ENCODE data around the gene RNF123.

RNF123 gene

GRCh38 chr3:49667701-49668413 lies 21.5 kb upstream of the RNF123 start:
- H3K4me3 ChIP-seq (replicated peaks; ENCODE audit: insufficient read depth, low read length): no peak overlapping the region
- H3K27ac ChIP-seq (replicated peaks): no peak overlapping the region
- DNase-seq (ENCODE audit: low read depth in 1 of 2, low spot score in 1 of 2): no peak
- no peaks in the 10 kb centered on the region for H3K27me3 ChIP-seq (ENCODE audit: insufficient read depth, poor library complexity, severe bottlenecking)
- TF ChIP-seq CTCF (IDR thresholded peaks at IDR 0.05; ENCODE audit: insufficient read depth, low read length): no peak
- TF ChIP-seq SPI1 (IDR thresholded peaks at IDR 0.05; ENCODE audit: borderline replicate concordance, low read depth): no peak
- TF ChIP-seq REST (IDR thresholded peaks at IDR 0.05; ENCODE audit: insufficient replicate concordance, low read depth): no peak
- TF ChIP-seq GABPA (IDR thresholded peaks at IDR 0.05; ENCODE audit: low read depth): no peak
- TF ChIP-seq POLR2AphosphoS5 (IDR thresholded peaks at IDR 0.05; ENCODE audit: low read depth): no peak

GRCh38 chr3:49668414-49668797 lies 21.0 kb upstream of the RNF123 start:
- H3K27me3 ChIP-seq (ENCODE audit: insufficient read depth, poor library complexity, severe bottlenecking): no peaks in the 10 kb centered on the region
- H3K4me3 ChIP-seq (replicated peaks; ENCODE audit: insufficient read depth, low read length): no peak overlapping the region
- H3K27ac ChIP-seq (replicated peaks): no peak overlapping the region
- no peak for TF ChIP-seq POLR2AphosphoS5 (IDR thresholded peaks at IDR 0.05; ENCODE audit: low read depth)
- no peak for TF ChIP-seq SPI1 (IDR thresholded peaks at IDR 0.05; ENCODE audit: borderline replicate concordance, low read depth)
- TF ChIP-seq CTCF (IDR thresholded peaks at IDR 0.05; ENCODE audit: insufficient read depth, low read length): no peak
- TF ChIP-seq GABPA (IDR thresholded peaks at IDR 0.05; ENCODE audit: low read depth): no peak
- no peak for TF ChIP-seq REST (IDR thresholded peaks at IDR 0.05; ENCODE audit: insufficient replicate concordance, low read depth)
- DNase-seq (ENCODE audit: low read depth in 1 of 2, low spot score in 1 of 2): no peak

GRCh38 chr3:49668861-49669260 lies 20.5 kb upstream of the RNF123 start:
- Histone ChIP-seq H3K4me3 (replicated peaks; ENCODE audit: insufficient read depth, low read length) (no peak overlapping the region), H3K27me3 (ENCODE audit: insufficient read depth, poor library complexity, severe bottlenecking) (no peaks in the 10 kb centered on the region), H3K27ac (replicated peaks) (no peak overlapping the region)
- DNase-seq (ENCODE audit: low read depth in 1 of 2, low spot score in 1 of 2): no peak
- TF ChIP-seq POLR2AphosphoS5 (IDR thresholded peaks at IDR 0.05; ENCODE audit: low read depth): no peak
- TF ChIP-seq CTCF (IDR thresholded peaks at IDR 0.05; ENCODE audit: insufficient read depth, low read length): no peak
- no peak for TF ChIP-seq SPI1 (IDR thresholded peaks at IDR 0.05; ENCODE audit: borderline replicate concordance, low read depth)
- no peak for TF ChIP-seq GABPA (IDR thresholded peaks at IDR 0.05; ENCODE audit: low read depth)
- no peak for TF ChIP-seq REST (IDR thresholded peaks at IDR 0.05; ENCODE audit: insufficient replicate concordance, low read depth)

Measured in HL-60 (cell line).